HepG2 (cell line): ENCODE data around the gene MRPL28. TPM values are rescaled to one million over a fixed set of nuclear protein-coding genes. Genes with fewer than 3 reads are reported as not detected.

Source experiments
- CAMTA2 ChIP-seq: sonication (generic); formaldehyde crosslinking; IDR thresholded peaks from 2 replicates; pipeline ENCODE4 v1.4.0; 2020; ENCODE audit warnings: mild to moderate bottlenecking, missing genetic modification reagents, borderline replicate concordance
- DMAP1 ChIP-seq: IDR thresholded peaks from 2 replicates; pipeline ENCODE4 v1.6.1; 2016
- EED ChIP-seq: sonication (generic); formaldehyde crosslinking; IDR thresholded peaks from 2 replicates; pipeline ENCODE4 v1.5.0; 2020; ENCODE audit warnings: mild to moderate bottlenecking, missing genetic modification reagents
- ERF ChIP-seq: IDR thresholded peaks from 2 replicates; pipeline ENCODE4 v1.6.1; 2018; ENCODE audit warnings: missing biosample characterization, missing genetic modification reagents
- ISL2 ChIP-seq: sonication (generic); formaldehyde crosslinking; IDR thresholded peaks from 2 replicates; pipeline ENCODE4 v1.5.0; 2020; ENCODE audit warnings: missing genetic modification reagents
- TCF7 ChIP-seq: sonication (generic); IDR thresholded peaks from 2 replicates; pipeline ENCODE4 v1.6.1; 2016; ENCODE audit warnings: antibody characterized with exemption, low read depth
- ZFAT ChIP-seq: sonication (generic); formaldehyde crosslinking; conservative IDR thresholded peaks from 2 replicates; pipeline ENCODE4 v1.8.1; 2023; ENCODE audit warnings: missing genetic modification reagents, inconsistent platforms
- ZNF138 ChIP-seq: sonication (generic); formaldehyde crosslinking; IDR thresholded peaks from 2 replicates; pipeline ENCODE4 v1.5.0; 2020; ENCODE audit warnings: mild to moderate bottlenecking, low read depth, missing genetic modification reagents
- ZNF232 ChIP-seq: sonication (generic); formaldehyde crosslinking; IDR thresholded peaks from 2 replicates; pipeline ENCODE4 v1.4.0; 2020; ENCODE audit warnings: missing genetic modification reagents, borderline replicate concordance
- ZNF446 ChIP-seq: sonication (generic); formaldehyde crosslinking; IDR thresholded peaks from 2 replicates; pipeline ENCODE4 v1.5.0; 2020; ENCODE audit warnings: mild to moderate bottlenecking, missing genetic modification reagents
- ZNF776 ChIP-seq: sonication (generic); formaldehyde crosslinking; IDR thresholded peaks from 2 replicates; pipeline ENCODE4 v1.4.0; 2020; ENCODE audit warnings: mild to moderate bottlenecking, missing genetic modification reagents
- polyA plus RNA-seq, 8 experiments: library from polyadenylated mRNA; depleted of rRNA in 3 of 8; stranded (reverse) in 7 of 8; unstranded in 1 of 8; fragments of >200 nt; fragmentation: Illumina TruSeq in 4 of 8; extraction: Trizol in 4 of 8; gene quantifications; 2 replicates each; pipeline versions ENCODE4 v1.2.1 to v1.2.3, GENCODE V29; 2011 to 2016; ENCODE audit warnings: low read depth in 4 of 8, missing spikeins in 1 of 8, mixed read lengths in 1 of 8; ENCODE audit not compliant: insufficient read depth in 1 of 8
- total RNA-seq, 5 experiments: library from RNA; depleted of rRNA; stranded (reverse); fragments of >200 nt; fragmentation: Illumina TruSeq; extraction: Trizol; gene quantifications; 2 replicates each; pipeline ENCODE4 v1.2.3, GENCODE V29; 2016; ENCODE audit warnings: low read depth in 1 of 5
- TF ChIP-seq, protein P1 (sequence below): fragments of 450-650 bp; IDR thresholded peaks from 2 replicates; pipeline ENCODE4 v1.6.1; 2017; ENCODE audit warnings: mild to moderate bottlenecking
- TF ChIP-seq, protein P2 (sequence below): IDR thresholded peaks from 2 replicates; pipeline ENCODE4 v1.6.1; 2016
- TF ChIP-seq, protein P3 (sequence below): sonication (generic); formaldehyde crosslinking; IDR thresholded peaks from 2 replicates; pipeline ENCODE4 v1.4.0; 2020; ENCODE audit warnings: mild to moderate bottlenecking, missing genetic modification reagents
- TF ChIP-seq, protein P4 (sequence below): sonication (generic); formaldehyde crosslinking; IDR thresholded peaks from 2 replicates; pipeline ENCODE4 v1.4.0; 2020; ENCODE audit warnings: mild to moderate bottlenecking, missing genetic modification reagents

MRPL28 gene
- total and polyA plus RNA-seq, 2 of the 13 experiments (the other 11 are each of a cell fraction or from before 2014, with no cell fraction given) = 114 to 135 TPM

DNA sequence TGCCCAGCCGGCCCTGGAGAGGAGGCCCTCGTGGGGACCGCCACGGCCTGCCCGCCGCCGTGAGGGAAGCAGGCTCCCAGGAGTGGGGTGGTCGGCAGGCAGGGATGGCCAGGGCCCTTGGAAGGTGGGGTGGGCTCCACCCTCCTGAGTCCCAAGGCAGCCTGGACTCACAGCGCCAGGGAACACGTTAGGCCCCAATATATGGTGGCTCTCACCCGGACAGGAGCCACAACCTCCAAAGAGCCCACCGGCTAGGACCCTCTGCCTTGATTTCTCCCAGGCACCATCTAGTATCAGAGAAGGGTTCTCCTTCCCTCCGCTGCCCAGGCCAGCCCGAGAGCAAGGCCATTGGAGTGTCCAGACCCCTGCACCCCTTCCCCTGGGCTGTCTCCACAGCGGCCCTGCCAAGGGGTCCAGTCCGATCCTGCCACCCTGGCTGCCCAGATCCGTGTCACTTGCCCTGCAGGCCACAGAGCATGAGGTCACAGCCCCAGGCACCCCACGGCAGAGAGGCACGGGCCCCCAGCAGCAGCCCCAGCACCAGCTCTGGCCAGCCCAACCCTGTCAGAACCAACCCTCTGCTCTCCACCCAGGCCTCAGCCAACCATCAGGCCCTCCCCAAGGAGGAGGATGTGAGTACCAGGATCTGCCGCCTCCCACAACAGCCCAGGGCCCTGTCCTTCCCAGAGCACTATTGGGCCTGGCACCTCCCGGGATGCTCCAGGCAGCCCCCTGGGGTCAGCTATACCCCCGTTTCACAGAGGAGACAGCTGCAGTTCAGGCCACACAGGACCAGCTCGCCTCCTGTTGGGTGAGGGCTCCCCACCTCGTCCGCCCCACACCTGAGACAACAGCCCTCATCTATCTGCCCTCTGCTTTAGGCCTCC is 16.7 kb downstream of the MRPL28 start (continued):
- 0 out of 2 replicates have a peak, but pooled peaks have one; percentile 41 for TF ChIP-seq ZNF138
- TF ChIP-seq EED (CRISPR knock-in tag) = no peak
- TF ChIP-seq CAMTA2 (CRISPR knock-in tag) = peak; percentile 17; the same call in 1 of the 2 replicates
- no peak for TF ChIP-seq TCF7
- TF ChIP-seq, protein P1, sequence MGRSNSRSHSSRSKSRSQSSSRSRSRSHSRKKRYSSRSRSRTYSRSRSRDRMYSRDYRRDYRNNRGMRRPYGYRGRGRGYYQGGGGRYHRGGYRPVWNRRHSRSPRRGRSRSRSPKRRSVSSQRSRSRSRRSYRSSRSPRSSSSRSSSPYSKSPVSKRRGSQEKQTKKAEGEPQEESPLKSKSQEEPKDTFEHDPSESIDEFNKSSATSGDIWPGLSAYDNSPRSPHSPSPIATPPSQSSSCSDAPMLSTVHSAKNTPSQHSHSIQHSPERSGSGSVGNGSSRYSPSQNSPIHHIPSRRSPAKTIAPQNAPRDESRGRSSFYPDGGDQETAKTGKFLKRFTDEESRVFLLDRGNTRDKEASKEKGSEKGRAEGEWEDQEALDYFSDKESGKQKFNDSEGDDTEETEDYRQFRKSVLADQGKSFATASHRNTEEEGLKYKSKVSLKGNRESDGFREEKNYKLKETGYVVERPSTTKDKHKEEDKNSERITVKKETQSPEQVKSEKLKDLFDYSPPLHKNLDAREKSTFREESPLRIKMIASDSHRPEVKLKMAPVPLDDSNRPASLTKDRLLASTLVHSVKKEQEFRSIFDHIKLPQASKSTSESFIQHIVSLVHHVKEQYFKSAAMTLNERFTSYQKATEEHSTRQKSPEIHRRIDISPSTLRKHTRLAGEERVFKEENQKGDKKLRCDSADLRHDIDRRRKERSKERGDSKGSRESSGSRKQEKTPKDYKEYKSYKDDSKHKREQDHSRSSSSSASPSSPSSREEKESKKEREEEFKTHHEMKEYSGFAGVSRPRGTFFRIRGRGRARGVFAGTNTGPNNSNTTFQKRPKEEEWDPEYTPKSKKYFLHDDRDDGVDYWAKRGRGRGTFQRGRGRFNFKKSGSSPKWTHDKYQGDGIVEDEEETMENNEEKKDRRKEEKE = no peak
- peak; percentile 41; the same call in 1 of the 2 replicates for TF ChIP-seq ZNF232
- TF ChIP-seq, protein P2, sequence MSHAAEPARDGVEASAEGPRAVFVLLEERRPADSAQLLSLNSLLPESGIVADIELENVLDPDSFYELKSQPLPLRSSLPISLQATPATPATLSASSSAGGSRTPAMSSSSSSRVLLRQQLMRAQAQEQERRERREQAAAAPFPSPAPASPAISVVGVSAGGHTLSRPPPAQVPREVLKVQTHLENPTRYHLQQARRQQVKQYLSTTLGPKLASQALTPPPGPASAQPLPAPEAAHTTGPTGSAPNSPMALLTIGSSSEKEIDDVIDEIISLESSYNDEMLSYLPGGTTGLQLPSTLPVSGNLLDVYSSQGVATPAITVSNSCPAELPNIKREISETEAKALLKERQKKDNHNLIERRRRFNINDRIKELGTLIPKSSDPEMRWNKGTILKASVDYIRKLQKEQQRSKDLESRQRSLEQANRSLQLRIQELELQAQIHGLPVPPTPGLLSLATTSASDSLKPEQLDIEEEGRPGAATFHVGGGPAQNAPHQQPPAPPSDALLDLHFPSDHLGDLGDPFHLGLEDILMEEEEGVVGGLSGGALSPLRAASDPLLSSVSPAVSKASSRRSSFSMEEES (CRISPR knock-in tag) = 0 out of 2 replicates have a peak, but pooled peaks have one; percentile 1
- TF ChIP-seq, protein P3, sequence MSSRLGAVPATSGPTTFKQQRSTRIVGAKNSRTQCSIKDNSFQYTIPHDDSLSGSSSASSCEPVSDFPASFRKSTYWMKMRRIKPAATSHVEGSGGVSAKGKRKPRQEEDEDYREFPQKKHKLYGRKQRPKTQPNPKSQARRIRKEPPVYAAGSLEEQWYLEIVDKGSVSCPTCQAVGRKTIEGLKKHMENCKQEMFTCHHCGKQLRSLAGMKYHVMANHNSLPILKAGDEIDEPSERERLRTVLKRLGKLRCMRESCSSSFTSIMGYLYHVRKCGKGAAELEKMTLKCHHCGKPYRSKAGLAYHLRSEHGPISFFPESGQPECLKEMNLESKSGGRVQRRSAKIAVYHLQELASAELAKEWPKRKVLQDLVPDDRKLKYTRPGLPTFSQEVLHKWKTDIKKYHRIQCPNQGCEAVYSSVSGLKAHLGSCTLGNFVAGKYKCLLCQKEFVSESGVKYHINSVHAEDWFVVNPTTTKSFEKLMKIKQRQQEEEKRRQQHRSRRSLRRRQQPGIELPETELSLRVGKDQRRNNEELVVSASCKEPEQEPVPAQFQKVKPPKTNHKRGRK = no peak
- TF ChIP-seq, protein P4, sequence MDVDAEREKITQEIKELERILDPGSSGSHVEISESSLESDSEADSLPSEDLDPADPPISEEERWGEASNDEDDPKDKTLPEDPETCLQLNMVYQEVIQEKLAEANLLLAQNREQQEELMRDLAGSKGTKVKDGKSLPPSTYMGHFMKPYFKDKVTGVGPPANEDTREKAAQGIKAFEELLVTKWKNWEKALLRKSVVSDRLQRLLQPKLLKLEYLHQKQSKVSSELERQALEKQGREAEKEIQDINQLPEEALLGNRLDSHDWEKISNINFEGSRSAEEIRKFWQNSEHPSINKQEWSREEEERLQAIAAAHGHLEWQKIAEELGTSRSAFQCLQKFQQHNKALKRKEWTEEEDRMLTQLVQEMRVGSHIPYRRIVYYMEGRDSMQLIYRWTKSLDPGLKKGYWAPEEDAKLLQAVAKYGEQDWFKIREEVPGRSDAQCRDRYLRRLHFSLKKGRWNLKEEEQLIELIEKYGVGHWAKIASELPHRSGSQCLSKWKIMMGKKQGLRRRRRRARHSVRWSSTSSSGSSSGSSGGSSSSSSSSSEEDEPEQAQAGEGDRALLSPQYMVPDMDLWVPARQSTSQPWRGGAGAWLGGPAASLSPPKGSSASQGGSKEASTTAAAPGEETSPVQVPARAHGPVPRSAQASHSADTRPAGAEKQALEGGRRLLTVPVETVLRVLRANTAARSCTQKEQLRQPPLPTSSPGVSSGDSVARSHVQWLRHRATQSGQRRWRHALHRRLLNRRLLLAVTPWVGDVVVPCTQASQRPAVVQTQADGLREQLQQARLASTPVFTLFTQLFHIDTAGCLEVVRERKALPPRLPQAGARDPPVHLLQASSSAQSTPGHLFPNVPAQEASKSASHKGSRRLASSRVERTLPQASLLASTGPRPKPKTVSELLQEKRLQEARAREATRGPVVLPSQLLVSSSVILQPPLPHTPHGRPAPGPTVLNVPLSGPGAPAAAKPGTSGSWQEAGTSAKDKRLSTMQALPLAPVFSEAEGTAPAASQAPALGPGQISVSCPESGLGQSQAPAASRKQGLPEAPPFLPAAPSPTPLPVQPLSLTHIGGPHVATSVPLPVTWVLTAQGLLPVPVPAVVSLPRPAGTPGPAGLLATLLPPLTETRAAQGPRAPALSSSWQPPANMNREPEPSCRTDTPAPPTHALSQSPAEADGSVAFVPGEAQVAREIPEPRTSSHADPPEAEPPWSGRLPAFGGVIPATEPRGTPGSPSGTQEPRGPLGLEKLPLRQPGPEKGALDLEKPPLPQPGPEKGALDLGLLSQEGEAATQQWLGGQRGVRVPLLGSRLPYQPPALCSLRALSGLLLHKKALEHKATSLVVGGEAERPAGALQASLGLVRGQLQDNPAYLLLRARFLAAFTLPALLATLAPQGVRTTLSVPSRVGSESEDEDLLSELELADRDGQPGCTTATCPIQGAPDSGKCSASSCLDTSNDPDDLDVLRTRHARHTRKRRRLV (CRISPR knock-in tag) = 0 out of 2 replicates have a peak, but pooled peaks have one; percentile 38
- no peak for TF ChIP-seq ZFAT (CRISPR knock-in tag)
- peak; percentile 14; the same call in 1 of the 2 replicates for TF ChIP-seq ERF (CRISPR knock-in tag)
- TF ChIP-seq DMAP1 (CRISPR knock-in tag) = 0 out of 2 replicates have a peak, but pooled peaks have one; percentile 14
- TF ChIP-seq ISL2 (CRISPR knock-in tag) = peak; percentile 6; the same call in 1 of the 2 replicates
- peak; percentile 87; the same call in 1 of the 2 replicates for TF ChIP-seq ZNF776 (CRISPR knock-in tag)
- peak; percentile 49; the same call in 1 of the 2 replicates for TF ChIP-seq ZNF446 (CRISPR knock-in tag)
